ENCODE results near the gene MYO1D.

- TF ChIP-seq CTCF (IDR thresholded peaks at IDR 0.05; ENCODE audit: low read depth, low read length, missing input control) (no peak), JUND (IDR thresholded peaks at IDR 0.05) (no peak), TAF1 (conservative IDR thresholded peaks at IDR 0.05) (no peak), EGR1 (IDR thresholded peaks at IDR 0.05; ENCODE audit: low read depth in 2 of 2) (no peak), MAX (IDR thresholded peaks at IDR 0.05) (no peak), NR2F2 (IDR thresholded peaks at IDR 0.05) (no peak), SP1 (IDR thresholded peaks at IDR 0.05) (no peak), FOXA1 (IDR thresholded peaks at IDR 0.05) (no peak), RAD21 (IDR thresholded peaks at IDR 0.05) (no peak), RXRA (IDR thresholded peaks at IDR 0.05) (peak in 1 of 2 donors; percentile 71), YY1 (IDR thresholded peaks at IDR 0.05) (no peak), HNF4A (conservative IDR thresholded peaks at IDR 0.05) (peak in 1 of 2 donors; percentile 38)
- TF ChIP-seq, protein P1, sequence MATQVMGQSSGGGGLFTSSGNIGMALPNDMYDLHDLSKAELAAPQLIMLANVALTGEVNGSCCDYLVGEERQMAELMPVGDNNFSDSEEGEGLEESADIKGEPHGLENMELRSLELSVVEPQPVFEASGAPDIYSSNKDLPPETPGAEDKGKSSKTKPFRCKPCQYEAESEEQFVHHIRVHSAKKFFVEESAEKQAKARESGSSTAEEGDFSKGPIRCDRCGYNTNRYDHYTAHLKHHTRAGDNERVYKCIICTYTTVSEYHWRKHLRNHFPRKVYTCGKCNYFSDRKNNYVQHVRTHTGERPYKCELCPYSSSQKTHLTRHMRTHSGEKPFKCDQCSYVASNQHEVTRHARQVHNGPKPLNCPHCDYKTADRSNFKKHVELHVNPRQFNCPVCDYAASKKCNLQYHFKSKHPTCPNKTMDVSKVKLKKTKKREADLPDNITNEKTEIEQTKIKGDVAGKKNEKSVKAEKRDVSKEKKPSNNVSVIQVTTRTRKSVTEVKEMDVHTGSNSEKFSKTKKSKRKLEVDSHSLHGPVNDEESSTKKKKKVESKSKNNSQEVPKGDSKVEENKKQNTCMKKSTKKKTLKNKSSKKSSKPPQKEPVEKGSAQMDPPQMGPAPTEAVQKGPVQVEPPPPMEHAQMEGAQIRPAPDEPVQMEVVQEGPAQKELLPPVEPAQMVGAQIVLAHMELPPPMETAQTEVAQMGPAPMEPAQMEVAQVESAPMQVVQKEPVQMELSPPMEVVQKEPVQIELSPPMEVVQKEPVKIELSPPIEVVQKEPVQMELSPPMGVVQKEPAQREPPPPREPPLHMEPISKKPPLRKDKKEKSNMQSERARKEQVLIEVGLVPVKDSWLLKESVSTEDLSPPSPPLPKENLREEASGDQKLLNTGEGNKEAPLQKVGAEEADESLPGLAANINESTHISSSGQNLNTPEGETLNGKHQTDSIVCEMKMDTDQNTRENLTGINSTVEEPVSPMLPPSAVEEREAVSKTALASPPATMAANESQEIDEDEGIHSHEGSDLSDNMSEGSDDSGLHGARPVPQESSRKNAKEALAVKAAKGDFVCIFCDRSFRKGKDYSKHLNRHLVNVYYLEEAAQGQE (IDR thresholded peaks at IDR 0.05), result no peak
These were observed 388.2 kb downstream of the MYO1D start for GRCh38 chr17:32488604-32489180.

Data from liver (tissue), 3 donors.